ENCODE data around the gene KCTD5.

KCTD5 gene

GRCh38 chr16:2704166-2704982, 22.1 kb downstream of the KCTD5 start:
- H4K20me1 ChIP-seq (ENCODE audit: insufficient read depth, low read length): peaks cover 27% of the 10 kb centered on the region
- H3K4me3 ChIP-seq (ENCODE audit: low read depth in 1 of 2, low read length in 2 of 2): no peak overlapping the region
- no peaks in the 10 kb centered on the region for H3K79me2 ChIP-seq (ENCODE audit: insufficient read depth, low read length)
- no peak overlapping the region for H3K4me2 ChIP-seq (ENCODE audit: insufficient read depth, low read length)
- ATAC-seq (ENCODE audit: insufficient read depth, low read depth): no peak
- no peak overlapping the region for H2AFZ ChIP-seq (ENCODE audit: low read depth, low read length)
- TF ChIP-seq EZH2 (IDR thresholded peaks at IDR 0.05; ENCODE audit: borderline replicate concordance, low read depth, low read length, severe bottlenecking): no peak
- TF ChIP-seq CTCF (IDR thresholded peaks at IDR 0.05; ENCODE audit: borderline replicate concordance, extremely low read depth, low read length, poor library complexity, severe bottlenecking): no peak
- no peak overlapping the region for H3K9ac ChIP-seq (ENCODE audit: low read depth, low read length)
- DNase-seq: no peak
- peaks cover 85% of the 10 kb centered on the region for H3K36me3 ChIP-seq (ENCODE audit: insufficient read depth, low read length)
- no peaks in the 10 kb centered on the region for H3K4me1 ChIP-seq (ENCODE audit: insufficient read depth, low read length)
- no peaks in the 10 kb centered on the region for H3K9me3 ChIP-seq (ENCODE audit: insufficient read depth, low read length, severe bottlenecking)
- H3K27ac ChIP-seq (ENCODE audit: low read length): no peak overlapping the region
- H3K27me3 ChIP-seq (ENCODE audit: insufficient read depth, low read length, poor library complexity): no peaks in the 10 kb centered on the region

DNA sequence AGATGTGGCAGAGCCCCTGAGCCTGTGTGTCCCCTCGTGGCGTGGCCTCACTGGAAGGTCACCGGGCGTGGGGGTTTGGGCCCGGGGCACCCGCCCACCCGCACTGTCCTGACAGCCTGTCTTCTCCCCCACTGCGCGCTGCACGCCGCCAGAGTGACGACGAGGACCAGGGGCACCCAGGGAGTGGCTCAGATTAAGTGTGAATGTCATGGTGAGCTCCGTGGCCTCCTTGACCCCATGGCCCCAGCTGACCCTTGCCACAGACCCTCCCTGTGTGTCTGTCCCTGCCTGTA, 22.6 kb downstream of the KCTD5 start:
- no peak overlapping the region for H3K9ac ChIP-seq (ENCODE audit: low read depth, low read length)

DNA sequence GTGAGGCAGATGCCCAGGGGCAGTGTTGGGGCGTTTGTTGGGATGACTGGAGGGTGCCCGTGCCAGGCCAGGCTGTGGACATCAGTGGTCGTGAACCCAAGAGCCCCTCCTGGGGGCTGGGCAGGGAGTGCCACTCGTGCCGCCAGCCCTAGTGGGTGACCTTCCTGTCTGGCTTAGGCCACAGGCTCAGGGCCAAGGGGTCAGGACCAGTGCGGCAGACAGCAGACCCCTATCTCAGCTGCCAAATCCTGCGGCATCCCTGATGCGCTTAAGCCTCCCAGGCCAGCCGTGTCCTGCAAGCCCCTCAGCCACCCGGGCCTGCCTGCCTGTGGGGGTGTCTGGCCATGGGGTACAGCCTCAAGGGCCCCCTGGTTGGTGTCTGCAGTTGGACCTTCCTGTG, 23.0 kb downstream of the KCTD5 start:
- H3K36me3 ChIP-seq (ENCODE audit: insufficient read depth, low read length): peaks cover 75% of the 10 kb centered on the region
- no peak for ATAC-seq (ENCODE audit: insufficient read depth, low read depth)
- H3K79me2 ChIP-seq (ENCODE audit: insufficient read depth, low read length): no peaks in the 10 kb centered on the region
- no peak for TF ChIP-seq EZH2 (IDR thresholded peaks at IDR 0.05; ENCODE audit: borderline replicate concordance, low read depth, low read length, severe bottlenecking)
- TF ChIP-seq CTCF (IDR thresholded peaks at IDR 0.05; ENCODE audit: borderline replicate concordance, extremely low read depth, low read length, poor library complexity, severe bottlenecking): no peak
- H3K27ac ChIP-seq (ENCODE audit: low read length): no peak overlapping the region
- no peaks in the 10 kb centered on the region for H3K4me1 ChIP-seq (ENCODE audit: insufficient read depth, low read length)
- H4K20me1 ChIP-seq (ENCODE audit: insufficient read depth, low read length): peaks cover 28% of the 10 kb centered on the region
- H3K4me3 ChIP-seq (ENCODE audit: low read depth in 1 of 2, low read length in 2 of 2): no peak overlapping the region
- H3K4me2 ChIP-seq (ENCODE audit: insufficient read depth, low read length): no peak overlapping the region
- no peaks in the 10 kb centered on the region for H3K9me3 ChIP-seq (ENCODE audit: insufficient read depth, low read length, severe bottlenecking)
- no peak overlapping the region for H3K9ac ChIP-seq (ENCODE audit: low read depth, low read length)
- H2AFZ ChIP-seq (ENCODE audit: low read depth, low read length): no peak overlapping the region
- no peak for DNase-seq
- H3K27me3 ChIP-seq (ENCODE audit: insufficient read depth, low read length, poor library complexity): no peaks in the 10 kb centered on the region

More for the DNA sequence above, 22.6 kb downstream of the KCTD5 start:
- Histone ChIP-seq H4K20me1 (ENCODE audit: insufficient read depth, low read length) (peaks cover 27% of the 10 kb centered on the region), H3K36me3 (ENCODE audit: insufficient read depth, low read length) (peaks cover 80% of the 10 kb centered on the region), H3K79me2 (ENCODE audit: insufficient read depth, low read length) (no peaks in the 10 kb centered on the region), H2AFZ (ENCODE audit: low read depth, low read length) (no peak overlapping the region), H3K4me1 (ENCODE audit: insufficient read depth, low read length) (no peaks in the 10 kb centered on the region), H3K9me3 (ENCODE audit: insufficient read depth, low read length, severe bottlenecking) (no peaks in the 10 kb centered on the region), H3K4me3 (ENCODE audit: low read depth in 1 of 2, low read length in 2 of 2) (no peak overlapping the region), H3K4me2 (ENCODE audit: insufficient read depth, low read length) (no peak overlapping the region), H3K27ac (ENCODE audit: low read length) (no peak overlapping the region), H3K27me3 (ENCODE audit: insufficient read depth, low read length, poor library complexity) (no peaks in the 10 kb centered on the region)
- TF ChIP-seq CTCF (IDR thresholded peaks at IDR 0.05; ENCODE audit: borderline replicate concordance, extremely low read depth, low read length, poor library complexity, severe bottlenecking) (no peak), EZH2 (IDR thresholded peaks at IDR 0.05; ENCODE audit: borderline replicate concordance, low read depth, low read length, severe bottlenecking) (no peak)
- DNase-seq (no peak), ATAC-seq (ENCODE audit: insufficient read depth, low read depth) (no peak)

Data from DND-41 (cell line).